Mucosa of rectum (tissue), 2 donors: ENCODE results near the gene FAN1.
A peak's percentile ranks its signal among the peaks of the same experiment; 100 is the strongest.

Experiments
- H3K27ac ChIP-seq, 2 donors: one replicate each; pipeline ENCODE4 v1.7.0; 2013; ENCODE audit warnings: inconsistent platforms in 2 of 2, low read depth in 2 of 2, low read length in 2 of 2
- H3K27me3 ChIP-seq, 2 donors: one replicate each; pipeline ENCODE4 v1.7.0; 2013; ENCODE audit warnings: low read length in 2 of 2; ENCODE audit not compliant: control insufficient read depth in 2 of 2, insufficient read depth in 2 of 2
- H3K36me3 ChIP-seq, 2 donors: one replicate each; pipeline ENCODE4 v1.7.0; 2013; ENCODE audit warnings: low read length in 2 of 2; ENCODE audit not compliant: control insufficient read depth in 2 of 2, insufficient read depth in 2 of 2
- H3K4me1 ChIP-seq, 2 donors: one replicate each; pipeline ENCODE4 v1.7.0; 2013; ENCODE audit warnings: low read length in 2 of 2, mild to moderate bottlenecking in 1 of 2; ENCODE audit not compliant: control insufficient read depth in 2 of 2, insufficient read depth in 2 of 2
- H3K4me3 ChIP-seq, 2 donors: one replicate each; pipeline ENCODE4 v1.7.0; 2013; ENCODE audit warnings: low read length in 2 of 2
- H3K9ac ChIP-seq, 2 donors: one replicate each; pipeline ENCODE4 v1.7.0; 2013; ENCODE audit warnings: low read length in 2 of 2, low read depth in 1 of 2, mild to moderate bottlenecking in 1 of 2
- H3K9me3 ChIP-seq, 2 donors: one replicate each; pipeline ENCODE4 v1.7.0; 2013; ENCODE audit warnings: low read length in 2 of 2; ENCODE audit not compliant: control insufficient read depth in 2 of 2
- donor health status: healthy.
- donor health status: Normal muscosa, but diverticular disease.

The FAN1 gene

DNA sequence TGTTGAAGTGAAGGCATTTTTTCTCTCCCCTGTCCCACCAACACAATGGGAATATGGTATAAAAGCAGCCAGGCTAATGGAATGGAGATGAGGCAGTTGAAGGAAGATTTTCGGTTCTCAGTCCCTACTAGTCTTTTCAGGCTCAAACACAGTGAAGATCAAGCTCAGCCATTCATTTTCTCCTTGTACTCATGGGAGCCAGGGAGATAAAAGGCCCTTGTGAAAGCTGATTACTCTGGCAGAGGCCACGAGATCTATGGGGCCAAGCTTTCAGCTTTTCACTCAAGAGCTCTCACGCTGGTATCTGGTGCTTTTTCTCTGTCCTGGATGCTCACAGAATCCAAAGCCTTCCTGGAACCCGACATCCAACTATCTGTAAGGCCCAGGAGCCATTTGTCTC lies 14.5 kb upstream of the FAN1 start:
- Histone ChIP-seq H3K9ac (no peak overlapping the region), H3K4me3 (no peak overlapping the region), H3K27ac (no peak overlapping the region), H3K36me3 (no peaks in the 10 kb centered on the region), H3K27me3 (no peaks in the 10 kb centered on the region), H3K4me1 (no peaks in the 10 kb centered on the region), H3K9me3 (no peaks in the 10 kb centered on the region)

DNA sequence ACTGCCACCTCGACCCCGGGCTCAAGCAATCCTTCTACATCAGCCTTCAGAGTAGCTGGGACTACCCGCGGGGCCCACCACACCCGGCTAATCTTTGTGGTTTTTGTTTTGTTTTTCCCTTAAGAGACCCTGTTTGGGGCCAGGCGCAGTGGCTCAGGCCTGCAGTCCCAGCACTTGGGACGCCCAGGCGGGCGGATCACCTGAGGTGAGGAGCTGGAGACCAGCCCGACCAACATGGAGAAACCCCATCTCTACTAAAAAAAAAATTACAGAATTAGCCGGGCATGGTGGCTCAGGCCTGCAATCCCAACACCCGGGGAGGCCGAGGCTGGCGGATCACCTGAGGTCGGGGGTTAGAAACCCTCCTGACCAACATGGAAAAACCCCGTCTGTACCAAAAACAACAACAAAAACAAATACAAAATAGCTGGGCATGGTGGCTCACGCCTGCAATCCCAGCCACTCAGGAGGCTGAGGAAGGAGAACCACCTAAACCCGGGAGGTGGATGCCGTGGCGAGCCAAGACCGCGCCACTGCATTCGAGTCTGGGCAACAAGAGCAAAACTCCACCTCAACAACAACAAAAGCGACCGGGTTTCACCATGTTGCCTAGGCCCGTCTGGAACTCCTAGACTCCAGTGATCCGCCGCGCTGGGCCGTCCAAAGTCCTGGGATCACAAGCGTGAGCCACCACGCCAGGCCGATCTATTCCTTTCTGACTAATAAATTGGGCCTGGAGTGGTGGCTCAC lies 8.1 kb upstream of the FAN1 start:
- Histone ChIP-seq H3K27me3 (no peaks in the 10 kb centered on the region), H3K4me3 (no peak overlapping the region), H3K4me1 (no peaks in the 10 kb centered on the region), H3K36me3 (no peaks in the 10 kb centered on the region), H3K9ac (no peak overlapping the region), H3K9me3 (no peaks in the 10 kb centered on the region), H3K27ac (no peak overlapping the region)

DNA sequence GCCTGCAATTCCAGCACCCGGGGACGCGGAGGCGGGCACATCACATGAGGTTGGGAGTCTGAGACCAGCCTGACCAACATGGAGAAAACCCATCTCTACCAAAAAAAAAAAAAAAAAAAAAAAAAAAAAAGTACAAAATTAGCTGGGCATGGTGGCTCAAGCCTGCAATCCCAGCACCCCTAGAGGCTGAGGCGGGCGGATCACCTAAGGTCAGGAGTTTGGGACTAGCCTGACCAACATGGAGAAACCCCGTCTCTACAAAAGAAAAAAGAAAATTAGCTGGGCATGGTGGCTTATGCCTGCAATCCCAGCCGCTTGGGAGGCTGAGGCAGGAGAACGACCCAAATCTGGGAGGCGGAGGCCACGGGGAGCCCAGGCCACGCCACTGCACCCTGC lies 7.5 kb upstream of the FAN1 start:
- H3K9ac ChIP-seq: no peak overlapping the region
- H3K27me3 ChIP-seq: no peaks in the 10 kb centered on the region
- H3K4me1 ChIP-seq: no peaks in the 10 kb centered on the region
- H3K9me3 ChIP-seq: no peaks in the 10 kb centered on the region
- H3K4me3 ChIP-seq: no peak overlapping the region
- no peak overlapping the region for H3K27ac ChIP-seq
- H3K36me3 ChIP-seq: no peaks in the 10 kb centered on the region

DNA sequence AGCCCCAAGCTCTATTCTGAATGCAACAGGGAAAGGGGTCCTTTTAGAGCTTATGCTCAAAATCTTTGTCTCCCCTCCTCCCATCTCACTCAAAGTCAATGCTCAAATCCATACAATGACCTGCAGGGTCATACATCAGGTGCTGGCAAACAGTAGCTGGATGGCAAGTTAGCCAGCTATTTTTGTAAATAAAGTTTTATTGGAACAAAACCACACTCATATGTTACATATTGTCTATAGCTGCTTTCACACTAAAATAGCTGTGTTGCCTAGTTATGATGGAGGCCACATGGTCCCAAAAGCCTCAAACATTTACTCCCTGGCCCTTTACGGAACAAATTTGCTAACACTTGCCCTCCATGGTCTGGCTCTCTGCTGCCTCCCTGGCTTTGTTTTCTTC lies 1.8 kb upstream of the FAN1 start:
- H3K4me3 ChIP-seq: no peak overlapping the region
- no peak overlapping the region for H3K27ac ChIP-seq
- H3K9me3 ChIP-seq: no peaks in the 10 kb centered on the region
- H3K9ac ChIP-seq: no peak overlapping the region
- H3K36me3 ChIP-seq: no peaks in the 10 kb centered on the region
- H3K4me1 ChIP-seq: peaks cover 0 to 19% of the 10 kb centered on the region in 2 donors
- H3K27me3 ChIP-seq: no peaks in the 10 kb centered on the region

DNA sequence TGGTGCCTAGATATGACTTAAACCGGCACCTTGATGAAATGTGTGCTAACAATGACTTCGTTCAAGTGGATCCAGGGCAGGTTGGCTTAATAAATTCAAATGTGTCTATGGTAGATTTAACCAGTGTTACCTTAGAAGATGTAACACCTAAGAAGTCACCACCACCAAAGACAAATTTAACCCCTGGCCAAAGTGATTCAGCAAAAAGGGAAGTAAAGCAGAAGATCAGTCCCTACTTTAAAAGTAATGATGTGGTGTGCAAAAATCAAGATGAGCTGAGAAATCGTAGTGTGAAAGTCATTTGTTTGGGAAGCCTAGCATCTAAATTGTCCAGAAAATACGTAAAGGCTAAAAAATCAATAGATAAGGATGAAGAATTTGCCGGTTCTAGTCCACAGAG lies 1.1 kb downstream of the FAN1 start:
- H3K4me1 ChIP-seq: peaks cover 0 to 19% of the 10 kb centered on the region in 2 donors
- no peak overlapping the region for H3K4me3 ChIP-seq
- H3K27me3 ChIP-seq: no peaks in the 10 kb centered on the region
- no peaks in the 10 kb centered on the region for H3K9me3 ChIP-seq
- H3K36me3 ChIP-seq: peaks cover 0 to 7% of the 10 kb centered on the region in 2 donors
- no peak overlapping the region for H3K27ac ChIP-seq
- H3K9ac ChIP-seq: peak overlapping the region in 1 of 2 donors; percentile 35

DNA sequence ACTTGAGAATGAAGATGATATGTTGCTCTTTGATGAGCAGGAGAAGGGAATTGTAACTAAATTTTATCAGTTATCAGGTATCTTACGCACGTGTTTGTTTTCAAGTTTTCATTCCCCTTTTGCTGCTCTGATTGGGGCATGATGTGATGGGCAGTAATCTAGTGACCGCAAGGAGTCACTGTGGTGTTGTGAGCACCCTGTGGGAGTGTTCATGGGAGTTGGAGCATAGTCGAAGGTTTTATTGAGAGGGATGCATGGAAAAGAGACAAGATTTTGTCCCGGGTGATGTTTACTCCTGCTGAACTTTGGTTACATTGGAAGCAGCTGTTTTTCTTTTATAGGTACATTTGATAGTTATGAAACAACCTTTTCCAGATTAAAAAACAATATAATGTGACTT lies 2.1 kb downstream of the FAN1 start:
- Histone ChIP-seq H3K36me3 (peaks cover 0 to 11% of the 10 kb centered on the region in 2 donors), H3K9ac (no peak overlapping the region), H3K4me3 (peak overlapping the region in 1 of 2 donors; percentile 9), H3K27me3 (no peaks in the 10 kb centered on the region), H3K9me3 (no peaks in the 10 kb centered on the region), H3K27ac (peak overlapping the region in 1 of 2 donors; percentile 49), H3K4me1 (peaks cover 0 to 19% of the 10 kb centered on the region in 2 donors)

DNA sequence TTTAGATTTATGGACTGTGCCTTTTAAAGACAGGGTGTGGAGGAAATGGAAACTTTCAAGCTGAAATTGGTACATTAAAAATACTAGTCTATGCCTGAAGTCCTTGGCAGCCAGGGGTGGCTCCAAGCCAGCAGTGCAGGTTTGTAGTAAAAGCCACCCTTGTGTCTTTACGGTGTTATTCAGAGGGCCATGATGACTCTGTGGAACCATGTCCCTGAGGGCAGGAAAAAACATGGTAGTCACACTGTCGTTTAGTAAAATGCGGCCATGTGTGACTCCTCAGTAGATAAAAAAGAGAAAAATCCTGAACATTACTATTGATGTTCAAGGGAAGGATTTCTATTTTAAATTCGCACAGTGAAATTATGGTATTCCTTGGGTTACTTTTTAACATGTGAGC lies 2.7 kb downstream of the FAN1 start:
- no peaks in the 10 kb centered on the region for H3K9me3 ChIP-seq
- peak overlapping the region in 1 of 2 donors; percentile 9 for H3K4me3 ChIP-seq
- H3K36me3 ChIP-seq: peaks cover 0 to 11% of the 10 kb centered on the region in 2 donors
- peak overlapping the region in 1 of 2 donors; percentile 49 for H3K27ac ChIP-seq
- no peaks in the 10 kb centered on the region for H3K27me3 ChIP-seq
- no peak overlapping the region for H3K9ac ChIP-seq
- H3K4me1 ChIP-seq: peaks cover 0 to 19% of the 10 kb centered on the region in 2 donors

DNA sequence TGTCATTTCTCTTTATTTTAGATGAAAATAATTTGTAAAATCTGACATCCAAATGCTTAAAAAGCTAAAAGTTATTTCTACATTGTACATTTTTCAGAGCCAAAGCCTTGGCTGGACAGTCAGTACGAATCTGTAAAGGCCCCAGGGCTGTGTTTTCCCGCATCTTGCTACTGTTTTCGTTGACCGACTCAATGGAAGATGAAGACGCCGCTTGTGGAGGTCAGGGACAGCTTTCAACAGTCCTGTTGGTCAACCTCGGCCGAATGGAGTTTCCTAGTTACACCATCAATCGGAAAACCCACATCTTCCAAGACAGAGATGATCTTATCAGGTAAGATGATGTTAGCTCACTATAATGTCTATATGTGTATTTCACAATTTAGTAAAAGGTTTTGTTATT lies 10.0 kb downstream of the FAN1 start:
- Histone ChIP-seq H3K27me3 (no peaks in the 10 kb centered on the region), H3K4me1 (no peaks in the 10 kb centered on the region), H3K4me3 (no peak overlapping the region), H3K27ac (no peak overlapping the region), H3K9me3 (no peaks in the 10 kb centered on the region), H3K9ac (no peak overlapping the region), H3K36me3 (peaks cover 26 to 55% of the 10 kb centered on the region in 2 donors)

DNA sequence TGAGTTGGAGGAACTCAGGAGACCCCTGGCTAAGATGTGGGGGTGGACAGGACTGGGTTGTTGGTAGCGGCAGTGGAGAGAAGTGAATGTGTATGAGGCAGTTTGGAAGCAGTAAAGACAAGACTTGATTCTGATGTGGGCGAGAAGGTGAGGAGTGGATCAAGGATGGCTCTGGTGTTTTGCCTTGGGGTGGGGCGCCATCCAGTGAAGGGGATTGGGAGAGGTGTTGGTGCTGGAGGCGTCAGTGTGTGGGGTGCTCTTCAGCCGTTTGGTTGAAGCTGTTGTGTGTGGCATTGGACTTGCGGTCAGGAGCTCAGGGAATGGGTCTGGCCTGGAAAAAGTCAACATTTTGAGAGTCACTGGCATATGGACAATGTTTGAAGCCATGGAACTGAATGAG lies 13.3 kb downstream of the FAN1 start:
- Histone ChIP-seq H3K36me3 (peaks cover 46 to 65% of the 10 kb centered on the region in 2 donors), H3K9me3 (no peaks in the 10 kb centered on the region), H3K4me3 (no peak overlapping the region), H3K9ac (no peak overlapping the region), H3K4me1 (no peaks in the 10 kb centered on the region), H3K27me3 (no peaks in the 10 kb centered on the region), H3K27ac (no peak overlapping the region)

DNA sequence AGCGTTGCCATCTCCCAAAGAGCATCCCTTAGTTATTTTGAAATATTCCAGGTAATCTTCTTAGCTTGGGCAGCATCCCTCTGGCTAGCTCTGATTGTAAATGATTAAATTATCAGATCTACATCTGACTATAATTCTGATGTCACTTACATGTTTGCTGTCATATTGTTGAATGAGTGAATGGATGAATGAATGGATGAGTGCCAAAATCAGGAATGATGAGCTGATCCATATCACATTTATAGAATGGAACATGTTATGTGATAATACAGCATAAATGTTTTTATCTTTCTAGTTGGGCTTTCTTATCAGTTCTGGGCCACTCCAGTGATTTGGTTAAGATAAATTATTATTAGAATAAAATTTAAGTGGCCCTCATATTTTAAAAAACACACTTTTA lies 14.0 kb downstream of the FAN1 start:
- no peaks in the 10 kb centered on the region for H3K27me3 ChIP-seq
- H3K9ac ChIP-seq: no peak overlapping the region
- no peaks in the 10 kb centered on the region for H3K9me3 ChIP-seq
- H3K27ac ChIP-seq: no peak overlapping the region
- H3K4me1 ChIP-seq: peaks cover 0 to 3% of the 10 kb centered on the region in 2 donors
- H3K36me3 ChIP-seq: peaks cover 41 to 65% of the 10 kb centered on the region in 2 donors
- H3K4me3 ChIP-seq: no peak overlapping the region
